LHCN-M2 (cell line): ENCODE results near the gene NEO1. TPM values are rescaled to one million over a fixed set of nuclear protein-coding genes. Genes with fewer than 3 reads are reported as not detected.

Experiments used
- DNase-seq: peaks from one replicate; pipeline ENCODE4 v3.0.0-alpha.2; 2012; ENCODE audit warnings: low read depth
- total RNA-seq: library from RNA; depleted of rRNA; stranded (reverse); fragments of >200 nt; gene quantifications from 2 replicates; pipeline ENCODE4 v1.2.3, GENCODE V29; 2014

NEO1 gene
- total RNA-seq, 1 experiment from 2014 or later = 2.3 TPM

DNA sequence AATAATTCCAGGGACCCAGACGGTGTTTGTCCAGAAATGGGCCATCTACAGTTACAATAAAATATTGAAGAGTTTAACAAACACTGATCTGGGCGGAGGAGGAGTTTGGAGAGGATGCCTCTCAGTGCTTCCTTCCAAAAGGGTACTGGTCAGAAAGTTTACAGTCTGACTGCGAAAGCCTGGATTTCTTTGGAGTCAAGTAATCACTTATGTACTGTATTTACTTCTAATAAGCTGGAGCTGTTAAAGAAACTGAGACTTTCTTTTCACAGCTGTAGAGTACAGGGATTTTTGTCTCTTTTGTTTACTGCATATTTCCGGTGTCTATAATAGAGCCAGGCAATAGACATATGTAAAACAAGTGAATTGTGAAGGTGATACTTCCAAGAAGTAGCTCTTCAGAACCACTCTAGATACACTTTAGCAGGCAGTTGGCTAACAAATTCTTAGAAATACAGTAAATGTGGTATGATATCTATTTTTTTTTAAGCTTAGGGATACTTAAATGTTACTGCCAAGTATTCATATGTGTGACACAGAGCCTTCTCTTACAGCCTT lies 22.1 kb upstream of the NEO1 start:
- DNase-seq = no peak

- DNase-seq = no peak
Measured at GRCh38 chr15:73031648-73032047, 20.6 kb upstream of the NEO1 start.

DNA sequence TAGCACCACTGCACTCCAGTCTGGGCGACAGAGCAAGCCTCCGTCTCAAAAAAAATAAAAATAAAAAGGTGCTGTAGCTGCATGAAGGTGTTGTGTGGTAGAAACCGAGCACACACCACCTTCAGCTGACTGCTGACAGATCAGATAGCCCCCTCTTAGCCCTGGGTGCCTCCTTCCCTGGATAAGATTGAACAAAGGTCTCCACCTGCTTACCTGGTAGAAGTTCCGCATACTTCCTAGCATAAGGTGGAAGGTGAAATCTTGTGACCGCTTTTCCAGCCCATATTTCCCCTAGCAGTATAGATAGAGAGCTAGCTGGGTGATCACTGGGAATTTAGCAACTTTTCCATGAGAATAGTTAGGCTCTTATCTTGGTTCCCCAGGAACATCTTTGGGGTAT lies 18.7 kb upstream of the NEO1 start:
- DNase-seq = no peak

GRCh38 chr15:73034221-73034620 lies 18.0 kb upstream of the NEO1 start:
- no peak for DNase-seq

DNA sequence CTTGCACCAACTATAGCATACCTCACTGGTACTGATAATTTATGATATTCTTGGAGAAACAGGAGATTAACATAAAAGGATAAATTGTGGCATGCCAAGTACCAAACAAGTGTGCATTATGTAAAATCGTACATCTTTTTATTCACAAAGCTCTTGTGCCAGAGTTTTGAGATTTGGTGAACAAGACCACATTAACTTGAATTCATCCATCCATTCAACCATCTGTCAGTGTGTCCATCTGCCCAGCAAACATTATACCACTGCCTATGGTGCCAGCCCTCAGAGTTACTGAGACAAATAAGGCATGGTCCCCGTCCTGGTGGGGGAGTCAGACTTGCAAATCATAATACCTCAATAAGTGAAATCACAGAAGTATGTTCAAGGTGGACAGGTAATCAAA lies 17.0 kb upstream of the NEO1 start:
- DNase-seq = no peak

- DNase-seq = no peak
Measured at GRCh38 chr15:73038220-73038619, 14.0 kb upstream of the NEO1 start.

DNA sequence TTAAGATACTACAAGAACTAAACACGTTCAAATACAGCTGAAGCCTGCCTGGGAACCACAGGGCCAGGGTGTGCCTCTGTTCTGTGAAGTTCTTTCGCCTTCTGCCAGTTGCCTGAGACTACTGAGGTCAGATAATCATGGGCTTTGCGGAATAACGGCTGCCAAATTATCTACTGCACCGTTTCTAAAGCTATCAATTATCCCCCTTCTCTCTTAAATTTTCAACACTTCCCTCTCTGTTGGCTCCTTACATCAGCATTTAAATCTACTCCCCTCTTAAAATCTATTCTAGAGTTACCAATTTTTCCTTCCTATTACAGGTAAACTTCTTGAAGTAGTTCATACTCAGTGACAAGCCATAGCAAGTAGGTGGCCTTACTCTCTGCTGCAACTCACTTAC lies 6.2 kb upstream of the NEO1 start:
- DNase-seq = no peak

DNA sequence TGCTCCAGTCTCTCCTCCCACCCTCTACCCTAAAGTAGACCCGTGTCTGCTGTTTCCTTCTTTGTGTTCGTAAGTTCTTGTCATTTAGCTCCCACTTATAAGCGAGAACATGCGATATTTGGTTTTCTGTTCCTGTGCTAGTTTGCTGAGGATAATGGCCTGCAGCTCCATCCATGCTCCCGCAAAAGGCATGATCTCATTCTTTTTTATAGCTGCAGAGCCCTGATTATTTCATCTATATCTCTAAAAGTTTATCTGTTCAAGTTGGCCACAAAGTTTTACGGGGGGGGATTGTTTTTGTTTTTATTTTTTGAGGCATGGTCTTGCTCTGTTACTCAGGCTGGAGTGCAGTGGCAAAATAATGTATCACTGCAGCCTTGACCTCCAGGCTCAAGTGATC lies 4.4 kb upstream of the NEO1 start:
- DNase-seq = no peak

DNA sequence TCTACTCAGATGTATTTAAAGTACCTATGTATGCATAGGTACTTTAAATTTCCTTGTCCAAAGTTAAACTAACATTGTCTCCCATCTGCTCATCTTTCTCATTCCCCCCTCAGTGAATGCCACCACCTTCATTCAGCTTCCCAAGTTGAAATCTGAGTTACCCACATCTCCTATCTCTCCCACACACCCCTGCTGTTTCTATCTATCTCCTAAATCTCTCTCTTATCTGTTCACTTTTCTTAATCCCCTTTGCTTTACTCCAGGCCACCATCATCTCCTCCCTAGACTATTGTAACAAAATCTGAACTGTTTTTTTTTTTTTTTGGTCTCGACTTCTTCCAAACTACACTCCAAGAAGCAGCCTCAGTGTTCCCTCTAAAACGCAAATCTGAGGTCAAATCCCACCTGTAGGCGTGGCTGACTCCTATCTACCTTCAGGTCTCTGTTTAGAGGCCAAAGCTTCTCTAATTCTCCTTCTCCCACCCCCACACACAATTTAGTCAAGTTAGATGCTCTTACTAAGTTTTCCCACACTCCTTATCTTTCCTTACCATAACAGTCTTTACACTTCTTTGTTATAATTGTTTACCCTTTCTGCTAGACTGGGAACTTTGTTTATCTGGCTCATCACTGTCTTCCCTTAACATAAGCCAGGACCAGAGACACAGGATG lies 3.5 kb upstream of the NEO1 start:
- no peak for DNase-seq

DNA sequence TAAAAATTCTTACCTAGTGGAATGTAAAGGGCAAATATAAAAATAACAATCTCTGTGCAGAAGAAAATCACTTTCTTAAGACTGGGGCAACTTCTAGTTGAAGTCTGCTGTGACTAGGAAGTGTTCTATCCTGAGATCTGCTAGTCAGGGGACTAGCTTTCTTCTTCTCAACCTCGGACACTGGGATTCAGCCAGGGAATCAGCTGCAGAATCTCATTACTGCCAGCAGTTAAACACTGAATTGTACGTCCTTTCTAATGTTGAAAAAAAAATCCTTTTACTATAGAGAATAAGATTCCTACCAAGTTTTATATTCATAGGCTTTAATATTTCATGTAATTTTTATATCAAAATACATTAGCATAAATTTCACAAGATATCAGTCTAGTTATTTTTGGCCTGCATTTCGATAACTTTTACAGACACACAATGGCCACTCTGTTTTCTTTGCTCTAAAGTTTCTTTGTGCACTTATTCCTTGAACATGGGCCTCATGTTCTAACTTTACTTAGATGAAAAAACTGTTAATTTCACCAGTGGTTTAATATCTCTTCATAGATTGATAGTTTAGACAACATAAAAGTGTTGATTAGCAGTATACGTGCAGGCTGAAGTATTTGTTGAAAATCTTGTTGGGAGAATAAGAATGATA lies 2.6 kb upstream of the NEO1 start:
- no peak for DNase-seq

GRCh38 chr15:73050561-73051295 lies 1.5 kb upstream of the NEO1 start:
- DNase-seq = no peak

DNA sequence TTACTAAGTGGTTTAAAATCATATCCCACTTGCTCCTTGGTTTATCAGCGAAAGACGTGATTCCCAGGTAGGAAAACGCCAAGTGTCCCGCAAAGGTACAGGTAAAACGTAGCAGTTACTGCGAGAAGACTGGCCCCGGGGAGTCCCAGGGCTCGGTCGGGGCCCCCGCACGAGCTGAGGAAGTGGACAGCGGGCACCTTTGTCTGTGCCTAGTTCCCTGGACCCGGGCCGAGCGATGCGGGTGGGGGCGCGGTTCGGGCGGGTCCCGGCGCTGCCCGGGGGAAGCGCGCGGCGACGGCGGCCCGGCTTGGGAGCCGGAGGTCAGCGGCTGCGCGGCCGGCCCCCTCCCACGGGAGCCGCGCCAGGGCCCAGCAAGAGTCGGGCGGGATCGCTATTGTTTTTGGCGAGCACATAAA lies 864 bp upstream of the NEO1 start:
- no peak for DNase-seq

DNA sequence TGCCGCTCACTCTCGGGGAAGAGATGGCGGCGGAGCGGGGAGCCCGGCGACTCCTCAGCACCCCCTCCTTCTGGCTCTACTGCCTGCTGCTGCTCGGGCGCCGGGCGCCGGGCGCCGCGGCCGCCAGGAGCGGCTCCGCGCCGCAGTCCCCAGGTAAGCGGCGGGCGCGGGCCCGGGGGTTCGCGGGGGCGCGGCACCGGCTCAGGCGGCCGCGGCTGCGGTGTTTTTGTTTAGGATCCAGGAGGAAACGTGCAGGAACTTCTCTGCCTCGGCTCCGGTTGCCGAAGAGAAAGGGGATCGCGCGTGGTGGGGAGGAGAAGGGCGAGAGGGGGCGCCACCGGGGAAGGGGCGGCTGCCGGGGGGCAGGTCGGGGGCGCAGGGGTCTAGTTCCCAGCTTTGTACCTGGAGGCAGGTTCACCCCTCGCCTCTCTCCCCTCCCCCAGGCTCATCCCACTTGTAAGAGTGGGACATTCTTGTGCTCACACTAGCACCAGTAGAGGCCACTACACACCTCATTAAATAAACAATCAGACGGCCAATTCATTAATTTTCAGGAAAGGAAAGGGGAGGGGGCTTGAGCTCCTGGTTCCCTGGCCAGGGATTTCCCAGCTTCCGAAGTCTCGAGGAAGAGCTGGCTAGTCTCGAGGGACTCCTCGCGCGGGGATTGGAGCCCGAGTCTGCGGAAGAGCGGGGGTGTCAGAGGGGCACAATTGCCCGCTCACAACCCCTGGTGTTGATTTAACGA lies 562 bp downstream of the NEO1 start:
- DNase-seq = peak; percentile 3

GRCh38 chr15:73053398-73053723 lies 1.1 kb downstream of the NEO1 start:
- DNase-seq = no peak

GRCh38 chr15:73054417-73054953 lies 2.2 kb downstream of the NEO1 start:
- no peak for DNase-seq

DNA sequence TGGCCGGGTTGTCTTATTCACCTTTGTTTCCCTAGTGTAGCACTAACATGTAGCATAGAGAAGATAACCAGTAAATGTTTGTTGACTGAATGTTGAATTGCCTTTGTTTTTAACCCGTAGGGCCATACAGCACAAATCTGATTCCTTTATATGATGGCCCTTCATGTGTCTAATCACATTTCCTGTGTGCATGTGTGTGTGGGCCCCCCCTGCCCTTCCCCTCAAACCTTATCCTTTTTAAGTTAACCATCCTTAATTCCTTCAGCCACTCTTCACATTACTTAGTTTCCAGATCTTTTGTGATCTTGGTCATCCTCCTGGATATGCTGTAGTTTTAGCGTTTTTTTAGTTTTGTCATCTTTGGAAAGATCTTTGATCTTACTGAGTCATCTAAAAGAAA lies 4.2 kb downstream of the NEO1 start:
- DNase-seq = no peak

DNA sequence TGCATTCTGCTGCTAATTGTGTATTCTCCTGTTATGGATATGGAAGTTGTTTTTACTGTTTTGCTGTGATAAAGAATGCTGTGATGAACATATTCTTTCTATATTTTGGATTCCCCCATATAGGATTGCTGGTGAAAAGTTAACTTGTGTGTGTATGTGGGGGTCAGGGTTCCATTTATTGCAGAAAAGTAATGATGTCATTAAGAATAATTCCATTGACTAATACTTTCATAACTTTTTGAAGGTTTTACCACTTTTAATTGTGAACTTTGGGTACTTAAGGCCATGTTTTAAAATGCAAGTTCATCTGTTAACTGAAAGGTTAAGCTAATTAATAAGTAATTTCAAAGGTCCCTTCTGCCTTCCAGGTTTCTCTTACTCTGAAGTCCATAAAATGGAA lies 6.2 kb downstream of the NEO1 start:
- no peak for DNase-seq

- no peak for DNase-seq
Measured at GRCh38 chr15:73065114-73065513, 12.9 kb downstream of the NEO1 start.

- no peak for DNase-seq
Measured at GRCh38 chr15:73069109-73069508, 16.8 kb downstream of the NEO1 start.

- no peak for DNase-seq
Measured at GRCh38 chr15:73072894-73073293, 20.6 kb downstream of the NEO1 start.

DNA sequence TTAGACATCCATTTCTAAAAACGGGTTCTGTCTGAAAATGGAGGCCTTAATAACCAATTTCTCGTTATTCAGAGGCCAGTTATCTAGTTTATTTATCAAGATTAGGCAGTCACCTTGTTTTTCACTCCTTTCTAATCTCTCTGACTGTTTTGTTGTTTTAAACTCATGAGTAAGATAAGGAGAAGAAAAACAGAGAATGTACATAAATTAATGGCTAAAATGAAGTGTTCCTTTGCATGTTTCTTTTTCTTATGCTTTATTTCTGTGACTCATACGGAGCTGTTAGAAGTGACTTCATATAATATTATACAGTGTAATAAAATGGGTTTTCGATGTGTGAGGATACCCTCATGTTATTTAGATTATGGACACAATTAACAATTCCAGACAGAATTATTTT lies 22.0 kb downstream of the NEO1 start:
- DNase-seq = no peak
